OCI-M1 (cell line): ENCODE data around the gene ARL6IP5.
A peak's percentile ranks its signal among the peaks of the same experiment; 100 is the strongest.

Experiments used
- DNase-seq: peaks from one replicate; lab custom pipeline; 2025; lab: John Stamatoyannopoulos, UW

The ARL6IP5 gene

DNA sequence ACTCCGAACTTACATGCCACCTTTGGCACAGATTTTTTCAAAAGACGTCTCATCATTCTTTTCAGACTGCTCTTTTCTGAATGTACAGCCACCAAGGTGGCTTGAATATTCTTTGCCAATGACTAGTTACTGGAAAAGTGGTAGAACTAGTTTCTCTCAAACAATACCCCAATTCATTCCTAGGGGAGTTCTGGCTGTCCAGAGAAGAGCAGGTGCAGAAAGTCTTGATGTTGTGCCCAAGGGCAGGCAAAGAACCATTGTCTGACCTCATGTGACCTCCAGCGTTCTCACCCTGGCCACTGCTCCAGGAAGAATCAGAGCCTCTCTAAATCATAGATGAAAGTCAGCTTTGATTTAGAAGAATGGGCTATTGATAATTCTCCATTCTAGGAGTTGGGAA lies 32.2 kb downstream of the ARL6IP5 start:
- DNase-seq = no peak

- no peak for DNase-seq
Measured at GRCh38 chr3:69118555-69118954, 33.8 kb downstream of the ARL6IP5 start.

GRCh38 chr3:69119138-69119537 lies 34.4 kb downstream of the ARL6IP5 start:
- DNase-seq = no peak

DNA sequence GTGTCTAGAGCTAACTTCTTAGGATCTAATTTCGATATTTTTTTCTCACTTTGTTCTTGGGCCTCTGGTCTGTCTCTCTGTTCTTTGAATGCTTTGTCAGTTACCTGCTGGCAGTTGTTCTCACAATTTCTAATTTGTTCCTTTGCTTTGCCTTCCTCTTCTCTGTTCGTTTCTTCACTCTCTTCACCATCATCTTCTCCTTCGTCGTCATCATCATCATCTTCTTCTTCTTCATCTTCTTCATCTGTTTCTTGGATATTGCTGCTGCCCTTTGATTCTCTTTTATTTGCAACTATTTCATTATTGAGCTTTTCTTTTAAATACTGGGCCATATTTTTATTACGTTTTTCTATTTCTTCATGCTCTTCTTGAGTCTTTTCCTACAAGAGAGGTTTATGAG lies 34.9 kb downstream of the ARL6IP5 start:
- DNase-seq = no peak

- DNase-seq = peak; percentile 80
Measured at GRCh38 chr3:69120879-69121464, 36.2 kb downstream of the ARL6IP5 start.

DNA sequence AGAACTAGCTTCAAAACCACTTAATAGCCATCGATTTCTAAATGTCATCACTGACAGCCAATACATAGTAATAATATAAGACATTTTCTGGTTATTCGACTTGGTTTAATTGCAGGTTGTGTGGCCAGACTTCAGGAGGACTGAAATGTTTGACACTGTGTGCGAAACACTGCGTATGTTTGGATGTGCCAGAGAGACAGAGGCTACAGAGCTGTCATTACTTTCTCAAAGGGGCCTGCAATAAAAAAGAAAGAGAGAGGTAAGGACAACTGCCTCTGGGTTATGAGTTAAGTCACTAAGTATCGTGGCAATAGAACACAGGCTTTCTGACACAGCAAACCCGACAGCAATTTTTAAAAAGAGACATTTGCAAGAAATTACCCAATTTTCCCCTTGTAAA lies 36.8 kb downstream of the ARL6IP5 start:
- no peak for DNase-seq

- no peak for DNase-seq
Measured at GRCh38 chr3:69121950-69122349, 37.2 kb downstream of the ARL6IP5 start.

DNA sequence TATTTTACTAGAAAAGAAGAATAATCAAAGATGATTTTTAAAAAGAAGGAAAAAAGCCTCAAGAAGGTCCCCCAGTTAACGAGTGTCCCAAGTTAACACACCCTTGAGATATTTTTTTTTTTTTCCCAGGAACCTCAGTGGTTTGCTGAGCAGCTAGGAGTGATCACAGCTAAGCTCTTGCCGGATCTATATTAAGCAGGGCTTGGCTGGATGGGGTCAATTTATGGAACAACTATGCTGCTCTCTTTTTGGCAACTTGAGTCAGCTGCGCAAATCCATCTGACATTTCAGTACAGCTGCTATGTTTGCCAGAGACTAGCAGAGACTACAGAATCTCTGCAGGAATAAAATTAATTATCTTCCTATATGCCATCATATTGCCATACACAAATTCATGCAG lies 37.7 kb downstream of the ARL6IP5 start, which contains the start of gene LMOD3:
Gene LMOD3 (minus strand): TSS at position 193 of the 400 bp plus-strand sequence. CDS start 209 bp downstream, outside the sequence.
- no peak for DNase-seq

DNA sequence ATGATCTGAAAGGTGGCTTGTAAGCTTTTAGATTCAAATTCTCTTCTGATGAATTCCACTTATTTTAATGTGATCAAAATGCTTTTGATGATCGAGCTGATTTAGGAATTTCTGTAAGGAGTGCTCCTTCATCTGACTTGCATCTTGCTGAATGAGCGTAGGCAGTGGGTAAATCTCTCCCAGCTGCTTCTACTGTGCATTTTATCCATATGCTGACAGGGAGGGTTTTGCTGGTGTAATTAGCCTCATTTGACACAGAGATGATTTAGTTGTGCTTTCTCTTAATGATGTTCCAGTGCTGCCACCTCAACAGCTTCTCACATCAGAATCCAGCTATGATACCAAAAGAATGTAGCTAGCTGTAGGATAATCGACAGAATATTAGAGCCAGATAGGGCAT lies 41.5 kb downstream of the ARL6IP5 start:
- no peak for DNase-seq

- DNase-seq = no peak
Measured at GRCh38 chr3:69126999-69127398, 42.3 kb downstream of the ARL6IP5 start.

GRCh38 chr3:69128509-69128908 lies 43.8 kb downstream of the ARL6IP5 start:
- DNase-seq = no peak

GRCh38 chr3:69129531-69129930 lies 44.8 kb downstream of the ARL6IP5 start:
- no peak for DNase-seq

DNA sequence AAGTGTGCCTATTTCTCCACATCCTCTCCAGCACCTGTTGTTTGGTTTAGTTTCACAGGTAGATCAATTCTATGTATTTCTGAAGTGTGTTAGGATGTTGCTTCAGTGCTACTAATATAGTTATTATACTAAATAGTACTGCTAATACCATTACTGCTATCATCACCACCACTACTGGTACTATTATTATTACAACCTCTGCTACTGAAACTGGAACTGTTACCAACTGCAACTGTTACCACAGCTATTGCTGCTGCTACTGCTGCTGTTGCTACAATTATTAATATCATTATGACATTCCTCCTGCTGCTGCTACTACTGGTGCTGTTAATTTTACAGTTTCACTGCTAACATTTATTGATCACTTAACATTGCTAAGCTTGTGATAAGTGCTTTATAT lies 46.0 kb downstream of the ARL6IP5 start:
- DNase-seq = no peak

DNA sequence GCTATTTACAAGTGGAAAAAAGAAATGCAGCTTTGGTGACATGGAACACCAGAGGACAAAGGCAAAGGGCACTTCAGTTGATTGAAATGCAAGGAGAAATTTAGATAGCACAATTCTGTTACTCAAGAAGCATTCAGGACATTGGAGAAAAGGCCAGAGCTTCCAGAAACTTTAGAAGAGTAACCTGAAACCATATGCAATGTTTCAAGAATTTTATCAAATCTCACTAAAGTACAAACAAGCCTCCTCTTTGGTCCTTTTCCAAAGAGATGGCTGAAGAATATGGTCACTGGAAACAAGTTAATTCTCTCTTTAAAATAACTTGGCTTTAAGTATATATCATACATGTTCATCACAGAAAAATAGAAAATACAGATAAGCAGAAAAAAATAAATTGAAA lies 52.3 kb downstream of the ARL6IP5 start:
- DNase-seq = no peak

GRCh38 chr3:69137412-69137811 lies 52.7 kb downstream of the ARL6IP5 start:
- DNase-seq = no peak

DNA sequence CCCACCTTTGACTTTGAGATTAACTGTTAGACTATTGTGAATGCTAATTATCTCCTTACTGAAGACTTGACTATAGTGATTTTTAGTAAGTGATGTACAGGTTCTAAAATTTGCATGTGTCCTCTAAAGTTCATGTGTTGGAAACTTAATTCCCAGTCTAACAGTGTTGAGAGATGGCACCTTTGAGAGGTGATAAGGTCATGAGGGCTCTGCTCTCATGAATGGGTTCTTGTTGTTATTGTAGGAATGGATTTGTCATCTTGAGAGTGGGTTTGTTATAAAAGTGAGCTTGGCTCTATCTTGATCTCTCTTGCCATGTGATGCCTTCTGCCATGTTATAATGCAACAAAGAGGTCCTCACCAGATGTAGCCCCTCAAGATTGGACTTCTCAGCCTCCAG lies 56.6 kb downstream of the ARL6IP5 start:
- DNase-seq = no peak

- peak; percentile 35 for DNase-seq
Measured at GRCh38 chr3:69142090-69142489, 57.4 kb downstream of the ARL6IP5 start.

GRCh38 chr3:69142797-69143454 lies 58.2 kb downstream of the ARL6IP5 start:
- no peak for DNase-seq

GRCh38 chr3:69143612-69144011 lies 58.9 kb downstream of the ARL6IP5 start:
- peak; percentile 94 for DNase-seq

DNA sequence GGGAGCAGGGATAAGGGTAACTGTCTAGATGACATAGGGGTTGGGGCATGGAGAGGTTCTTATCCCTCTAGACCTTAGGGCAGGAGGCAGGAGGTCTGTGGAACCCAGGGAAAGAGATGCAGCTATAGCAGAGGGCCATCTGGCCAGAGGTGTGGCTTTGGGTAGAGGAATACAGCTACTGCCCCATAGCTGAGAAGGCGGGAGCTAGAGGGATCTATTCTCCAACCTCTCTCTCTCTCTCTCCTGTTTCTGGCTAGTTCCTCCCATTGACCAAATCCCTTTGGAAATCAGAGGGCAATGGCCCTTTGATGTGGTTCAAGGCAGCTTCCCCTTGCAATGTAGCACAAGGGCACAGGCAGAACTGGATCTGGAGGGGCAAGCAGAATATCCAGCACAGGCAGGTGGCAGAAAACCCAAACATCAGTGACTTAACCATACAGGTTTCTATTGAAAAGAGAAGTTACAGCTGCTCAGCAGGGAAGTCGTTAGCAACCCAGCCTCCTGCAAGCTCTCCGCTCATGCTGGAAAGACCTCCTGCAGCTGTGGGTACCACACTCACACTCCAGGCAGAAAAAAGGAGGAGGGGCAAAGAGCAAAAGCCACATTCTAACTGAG lies 60.0 kb downstream of the ARL6IP5 start:
- DNase-seq = peak; percentile 67

- peak; percentile 15 for DNase-seq
Measured at GRCh38 chr3:69145688-69146087, 61.0 kb downstream of the ARL6IP5 start.

DNA sequence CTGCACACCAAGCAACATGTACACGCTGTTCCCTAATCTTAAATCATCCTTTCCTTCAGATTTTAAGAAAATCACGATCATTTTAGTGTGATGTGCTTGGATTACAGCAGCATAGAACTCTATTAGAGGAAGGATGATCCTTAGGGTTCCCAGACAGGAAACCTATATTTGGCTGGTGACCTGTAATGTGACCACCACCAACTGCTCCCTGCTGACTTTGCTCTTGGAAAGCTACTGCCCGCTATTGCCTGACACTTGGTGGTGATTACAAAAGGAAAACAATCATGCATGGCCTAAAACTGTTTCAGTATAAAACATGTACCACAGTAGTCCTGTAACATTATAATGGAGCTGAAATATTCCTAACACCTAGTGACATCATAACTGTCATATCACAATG lies 64.8 kb downstream of the ARL6IP5 start:
- no peak for DNase-seq
